Activated CD4-positive, alpha-beta T cell treated with anti-CD3 and anti-CD28 coated beads for 1 hour (primary cell): ENCODE measurements around the gene TMEM87B.
"Not testable (repeated sequence)": the region's sequence is repeated elsewhere in the genome, so short reads cannot be mapped to it uniquely, and the experiment has no call there.

Experiments
- DNase-seq: peaks from one replicate; pipeline ENCODE4 v3.0.0-alpha.2; 2020

TMEM87B gene

DNA sequence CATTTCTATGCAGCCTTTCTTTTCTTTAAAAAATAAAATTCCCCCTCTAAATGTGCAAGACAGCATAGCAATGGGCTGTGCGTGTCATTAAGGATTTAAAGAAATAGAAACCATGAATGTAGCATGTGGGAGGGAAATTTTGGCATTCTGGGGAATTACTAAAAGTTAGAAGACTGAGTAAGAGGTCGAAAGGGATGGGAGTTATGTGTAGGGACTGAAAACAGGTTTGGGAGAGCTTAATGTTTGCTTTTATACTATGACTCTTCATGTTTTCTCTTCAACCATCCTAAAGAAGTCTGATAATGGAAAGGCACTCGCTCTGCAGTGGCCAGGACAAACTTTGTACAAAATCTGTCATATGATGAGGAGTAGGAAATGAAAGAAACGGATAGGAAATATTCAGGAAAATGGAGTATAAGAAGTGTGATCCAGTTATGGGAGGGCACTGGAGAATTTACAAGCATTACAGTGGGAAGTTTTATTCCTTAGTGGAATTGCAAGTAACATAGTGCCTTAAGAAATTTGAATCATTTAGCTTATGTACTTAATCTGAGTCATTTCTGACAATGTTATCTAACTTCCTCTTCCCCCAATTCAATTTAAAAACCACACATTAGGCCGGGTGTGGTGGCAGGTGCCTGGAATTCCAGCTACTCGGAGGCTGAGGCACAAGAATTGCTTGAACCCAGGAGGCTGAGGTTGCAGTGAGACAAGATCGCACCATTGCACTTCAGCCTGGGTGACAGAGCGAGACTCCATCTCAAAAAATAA, 20.6 kb downstream of the TMEM87B start:
- DNase-seq, result no peak

DNA sequence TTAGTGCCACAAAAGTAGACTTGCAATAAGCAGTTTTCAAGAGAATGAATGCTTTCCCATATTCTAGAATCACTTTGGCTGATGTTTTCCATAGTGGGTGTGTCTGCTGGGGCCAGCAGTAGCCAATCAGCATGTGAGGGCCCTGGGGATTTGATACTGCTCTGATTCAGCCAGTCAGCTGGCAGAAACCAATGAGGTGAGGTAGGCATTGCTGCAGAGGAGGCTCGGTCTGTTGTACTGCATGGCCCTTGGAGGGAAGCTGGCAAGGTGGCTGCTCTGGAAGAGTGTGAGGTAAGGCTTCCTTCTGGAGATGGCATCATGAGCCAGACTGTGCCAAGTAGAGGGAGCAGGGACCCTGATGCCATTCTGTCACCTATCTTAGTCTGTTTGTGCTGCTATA, 22.7 kb downstream of the TMEM87B start:
- no peak for DNase-seq

DNA sequence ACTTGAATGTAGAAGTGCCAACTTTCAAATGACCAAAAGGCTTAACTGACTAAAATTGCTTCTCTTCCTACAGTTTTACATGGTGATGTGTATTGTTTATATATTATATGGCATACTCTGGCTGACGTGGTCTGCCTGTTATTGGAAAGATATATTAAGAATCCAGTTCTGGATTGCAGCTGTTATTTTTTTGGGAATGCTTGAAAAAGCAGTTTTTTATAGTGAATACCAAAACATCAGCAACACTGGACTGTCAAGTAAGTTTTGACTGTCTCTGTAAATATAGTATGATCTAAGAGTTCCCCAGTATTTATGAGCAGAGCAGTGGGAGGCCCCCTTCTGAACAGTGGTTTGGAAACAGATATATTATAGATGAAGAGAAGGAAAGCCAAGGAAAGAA, 26.2 kb downstream of the TMEM87B start:
- DNase-seq, result no peak

DNA sequence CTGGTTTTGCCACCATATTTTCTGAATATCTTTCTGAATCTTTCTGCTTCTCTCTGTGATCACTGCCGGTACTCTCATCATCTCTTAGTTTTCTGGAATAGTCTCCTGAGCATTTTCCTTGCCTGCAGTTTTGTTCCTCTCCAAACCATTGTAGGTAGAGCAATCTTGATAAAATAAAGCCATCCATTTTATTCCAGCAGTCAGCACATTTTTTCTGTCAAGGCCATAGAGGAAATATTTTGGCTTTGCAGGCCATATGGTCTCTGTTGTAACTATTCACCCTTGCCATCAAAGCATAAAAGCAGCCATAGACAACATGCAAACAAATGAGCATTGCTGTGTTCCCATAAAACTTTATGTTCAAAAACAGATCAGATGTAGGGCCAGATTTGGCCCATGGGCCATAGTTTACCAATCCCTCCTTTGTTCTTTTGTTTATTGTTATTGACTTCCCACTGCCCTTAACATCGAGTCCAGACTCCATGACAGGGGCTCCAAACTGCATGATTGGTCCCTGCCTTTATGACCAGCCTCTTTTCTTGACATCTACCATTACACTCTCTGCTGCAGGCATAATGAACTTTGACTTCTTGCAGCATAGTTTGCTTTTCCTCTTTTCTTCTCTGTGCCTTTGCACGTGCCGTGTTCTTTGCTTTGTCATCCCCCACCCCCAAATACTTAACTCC, 29.8 kb downstream of the TMEM87B start:
- DNase-seq, result no peak

- DNase-seq, result no peak
Observed at GRCh38 chr2:112085375-112085730, 30.3 kb downstream of the TMEM87B start.

DNA sequence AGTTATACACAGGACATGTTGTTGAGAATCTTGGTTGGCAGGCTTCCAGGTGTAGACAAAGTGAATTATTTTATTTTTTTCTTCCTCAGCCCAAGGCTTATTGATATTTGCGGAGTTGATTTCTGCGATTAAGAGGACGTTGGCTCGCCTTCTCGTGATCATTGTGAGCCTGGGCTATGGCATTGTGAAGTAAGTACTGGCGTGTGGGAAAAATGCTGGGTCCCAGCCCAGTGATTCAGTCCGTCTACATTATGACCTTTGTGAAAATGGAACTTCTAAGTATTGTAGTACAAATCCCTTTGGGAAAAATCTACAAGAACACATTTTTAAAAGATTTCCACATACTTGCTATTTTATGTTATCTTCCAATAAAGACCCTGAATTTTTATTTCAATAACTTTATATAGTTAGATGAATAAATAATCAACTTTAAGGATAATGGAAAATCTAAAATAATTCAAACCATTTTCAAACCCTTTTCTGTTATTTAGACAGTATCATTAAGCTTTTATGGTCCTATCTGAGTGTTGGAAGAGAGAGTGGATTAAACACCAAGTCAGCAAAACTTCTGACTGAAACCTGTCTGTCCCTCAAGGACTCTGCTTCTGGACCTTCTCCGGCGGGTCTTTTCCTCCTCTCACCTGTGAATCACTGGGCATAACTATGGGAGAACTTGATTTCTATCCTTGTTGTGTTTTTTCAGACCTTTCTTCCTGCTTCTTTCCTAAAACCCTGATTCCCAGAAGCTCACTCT, 31.0 kb downstream of the TMEM87B start:
- DNase-seq, result no peak

DNA sequence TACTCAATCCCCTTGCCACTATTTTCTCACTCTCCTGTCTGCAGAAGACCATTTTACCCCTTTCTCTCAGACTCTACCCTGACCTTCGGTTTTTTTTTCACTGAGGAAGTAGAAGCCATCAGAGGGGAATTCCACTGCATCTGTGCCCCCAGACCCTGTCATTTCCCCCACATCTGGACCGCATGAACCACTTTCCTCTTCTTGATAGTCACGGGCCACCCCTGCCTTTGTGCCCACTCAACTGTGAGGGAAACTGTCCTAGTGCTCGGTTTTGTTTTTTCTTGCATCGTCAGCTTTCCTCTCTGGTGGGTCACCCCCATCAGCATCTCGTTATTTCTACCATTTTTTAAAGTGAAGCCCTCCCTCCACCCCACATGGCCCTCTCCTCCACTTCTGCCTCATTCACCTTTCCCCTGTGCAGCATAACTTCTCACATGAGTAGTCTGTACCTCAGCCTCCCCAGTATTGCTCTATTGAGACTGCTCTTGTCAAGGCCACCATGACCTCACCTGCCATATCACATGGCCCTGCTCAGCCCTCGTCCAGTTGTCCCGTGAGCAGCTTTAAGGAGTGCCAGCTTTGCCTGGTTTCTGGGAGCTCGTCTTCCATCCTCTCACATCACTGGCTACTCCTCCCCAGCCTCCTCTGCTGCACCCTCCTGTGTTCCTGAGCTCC, 32.4 kb downstream of the TMEM87B start:
- DNase-seq, result no peak

- no peak for DNase-seq
Observed at GRCh38 chr2:112089375-112089774, 34.3 kb downstream of the TMEM87B start.

DNA sequence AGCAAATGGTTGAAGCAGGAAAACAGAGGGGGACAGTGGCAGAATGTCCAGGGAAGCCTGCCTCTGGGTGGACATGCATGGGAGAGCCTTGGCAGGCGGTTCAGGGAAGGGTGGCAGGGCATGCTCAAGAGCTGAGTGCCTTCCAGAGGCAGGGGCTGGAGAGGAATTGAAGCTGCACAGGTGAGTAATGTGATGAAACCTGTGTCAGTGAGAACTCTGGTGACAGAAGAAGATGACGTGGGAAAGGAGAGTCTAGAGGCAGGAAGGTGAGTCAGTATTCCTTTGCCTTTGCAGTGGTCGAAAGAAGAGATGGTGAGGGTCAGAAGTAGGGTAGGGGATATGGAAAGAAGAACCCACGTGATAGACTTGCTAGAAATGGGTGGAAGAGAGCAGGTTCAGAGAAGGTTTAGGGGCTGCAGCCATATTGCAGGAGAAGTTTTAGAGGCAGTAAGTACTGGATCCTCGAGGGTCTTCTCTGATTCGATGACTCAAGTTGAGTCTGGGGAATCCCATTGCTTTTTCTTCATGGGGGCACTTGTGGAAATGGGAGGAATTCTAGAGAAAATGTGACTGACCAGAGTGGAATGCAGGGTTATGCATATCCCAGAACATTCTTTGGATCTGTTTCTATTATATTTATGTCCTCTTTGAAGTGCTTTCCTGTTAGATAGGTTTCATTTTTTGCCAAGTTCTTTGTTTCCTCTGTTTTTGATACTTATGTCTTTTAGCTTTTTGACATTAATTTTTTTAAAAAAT, 37.4 kb downstream of the TMEM87B start:
- DNase-seq, result no peak

DNA sequence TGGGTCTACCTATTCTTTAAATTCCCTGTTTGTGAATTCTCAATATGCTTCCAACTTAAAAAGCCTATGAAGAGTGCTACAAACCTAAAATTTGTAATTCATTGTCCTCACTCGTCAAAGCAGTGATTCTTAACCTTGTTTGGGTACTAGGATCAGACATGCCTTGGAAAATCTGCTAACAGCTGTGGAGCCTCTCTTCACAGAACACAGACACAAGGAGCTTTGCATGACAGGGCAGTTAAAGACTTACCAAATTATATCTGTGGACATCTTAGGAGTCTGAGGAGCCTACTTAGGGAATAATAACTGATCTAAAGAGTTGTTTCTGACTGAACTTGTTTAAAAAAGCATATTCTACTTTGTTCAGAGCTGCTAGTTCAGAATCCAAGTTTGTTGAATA, 38.1 kb downstream of the TMEM87B start:
- DNase-seq, result no peak

DNA sequence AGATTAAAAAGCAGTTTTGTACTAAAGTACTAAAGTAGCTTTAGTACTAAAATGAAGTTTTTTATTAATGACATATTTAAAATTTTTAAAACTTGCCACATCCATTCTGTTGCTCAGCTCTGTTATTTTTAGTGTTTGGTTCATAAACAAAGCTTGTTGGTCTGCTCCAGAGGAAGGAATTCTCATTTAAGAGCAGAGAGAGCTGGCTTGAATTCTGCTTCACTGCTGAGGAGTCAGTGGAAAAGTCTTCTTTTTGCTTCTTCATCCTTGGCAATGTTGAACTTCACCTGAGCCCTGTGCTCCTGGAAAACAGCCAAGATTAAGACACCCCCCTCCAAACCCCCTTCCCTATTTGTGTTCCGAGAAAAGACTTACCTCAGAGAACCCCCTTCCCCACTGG, 40.6 kb downstream of the TMEM87B start:
- no peak for DNase-seq

GRCh38 chr2:112096098-112096497, 41.0 kb downstream of the TMEM87B start:
- no peak for DNase-seq

DNA sequence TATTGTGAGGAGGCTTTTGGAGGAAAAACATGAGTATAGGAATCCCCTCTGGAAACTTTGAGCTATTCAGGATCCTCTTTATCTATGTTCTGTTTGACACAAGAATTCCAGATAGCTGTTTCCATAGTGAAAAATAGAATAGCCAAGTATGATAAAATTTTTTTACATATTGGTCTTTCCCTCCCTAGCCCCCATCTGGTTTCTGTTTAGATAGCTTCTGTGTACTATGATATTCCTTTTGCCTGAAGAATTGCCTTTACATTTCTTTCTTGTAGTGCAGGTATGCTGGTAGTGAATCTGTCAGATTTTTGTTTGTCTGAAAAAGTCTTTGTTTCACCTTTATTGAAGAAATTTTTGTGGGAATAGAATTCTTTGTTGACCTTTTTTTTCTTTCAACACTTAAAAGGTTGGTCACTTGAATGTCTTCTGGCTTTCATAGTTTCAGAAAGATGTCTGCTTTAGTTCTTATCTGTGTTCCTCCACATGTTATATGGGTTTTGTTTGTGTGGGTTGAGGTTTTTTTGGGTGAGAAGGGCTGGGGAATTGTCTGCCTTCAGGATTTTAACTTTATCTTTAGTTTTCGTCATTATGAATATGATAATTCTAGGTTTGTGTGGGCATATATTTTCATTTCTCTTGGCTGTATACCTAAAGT, 53.2 kb downstream of the TMEM87B start:
- DNase-seq, result no peak

- no peak for DNase-seq
Observed at GRCh38 chr2:112109278-112109677, 54.2 kb downstream of the TMEM87B start.

GRCh38 chr2:112110966-112111365, 55.9 kb downstream of the TMEM87B start:
- no peak for DNase-seq

GRCh38 chr2:112113354-112113753, 58.3 kb downstream of the TMEM87B start:
- not testable (repeated sequence) for DNase-seq

DNA sequence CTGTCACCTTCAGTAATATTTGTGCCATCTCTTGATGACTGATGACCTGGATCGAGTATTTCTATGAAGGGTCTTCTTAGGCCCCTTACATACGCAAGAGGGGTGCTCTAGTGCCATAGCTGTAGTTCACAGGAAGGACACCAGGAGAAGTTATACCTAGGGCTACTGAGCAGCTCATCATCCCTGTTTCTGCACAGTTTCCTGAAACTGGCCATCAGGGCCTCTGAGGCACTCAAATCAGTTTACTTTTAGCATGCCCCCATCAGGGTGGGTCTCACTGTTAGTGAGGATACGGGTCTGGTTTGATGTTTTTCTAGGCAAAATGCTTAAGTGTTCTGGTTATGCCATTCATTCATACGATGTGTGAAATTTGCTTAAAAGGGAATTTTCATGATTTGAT, 63.1 kb downstream of the TMEM87B start:
- no peak for DNase-seq

DNA sequence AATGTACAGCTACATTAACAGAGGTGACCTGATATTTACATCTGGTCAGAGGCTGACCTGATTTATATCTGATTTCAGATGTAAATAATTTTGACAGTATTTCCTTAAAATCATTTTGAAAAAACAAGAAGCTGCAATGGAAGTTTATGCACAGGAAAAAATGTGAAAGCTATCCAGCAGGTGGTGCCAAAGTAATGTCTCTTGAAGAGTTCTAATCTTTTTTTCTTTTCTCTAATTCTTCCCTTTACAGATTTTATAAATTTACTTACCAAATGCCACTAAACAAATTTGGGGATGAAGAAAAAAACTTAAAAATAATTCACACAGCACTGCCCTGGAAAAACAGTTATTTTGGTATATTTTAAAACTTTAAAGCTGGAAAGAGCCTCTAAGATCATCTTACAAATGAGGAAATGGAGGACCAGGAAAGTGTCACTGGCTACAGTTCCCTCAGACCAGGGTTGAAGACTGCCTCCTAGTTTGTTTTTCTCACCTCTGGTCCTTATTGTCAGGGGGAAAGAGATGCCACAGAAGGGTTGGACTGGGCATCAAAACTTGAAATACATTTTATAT, 66.7 kb downstream of the TMEM87B start:
- no peak for DNase-seq

- DNase-seq, result no peak
Observed at GRCh38 chr2:112129060-112129459, 74.0 kb downstream of the TMEM87B start.

DNA sequence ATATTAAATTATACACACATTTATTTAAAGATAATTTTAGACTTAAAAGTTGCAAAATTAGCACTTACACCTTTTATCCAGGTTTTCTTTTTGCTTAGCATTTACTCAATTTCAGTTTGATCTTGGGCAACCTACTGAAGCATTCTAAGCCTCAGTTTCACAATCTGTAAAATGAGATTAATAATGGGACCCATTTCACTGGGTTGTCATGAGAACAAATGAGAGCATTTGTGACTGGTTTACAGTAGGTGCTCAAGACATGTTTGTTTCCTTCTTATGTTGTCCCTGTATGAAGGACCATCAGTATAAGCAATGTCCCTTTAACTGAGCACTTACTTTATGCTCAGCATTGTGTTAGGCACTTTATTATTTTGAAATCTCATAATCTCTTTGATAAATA, 78.3 kb downstream of the TMEM87B start:
- no peak for DNase-seq

GRCh38 chr2:112134120-112134519, 79.1 kb downstream of the TMEM87B start:
- no peak for DNase-seq

DNA sequence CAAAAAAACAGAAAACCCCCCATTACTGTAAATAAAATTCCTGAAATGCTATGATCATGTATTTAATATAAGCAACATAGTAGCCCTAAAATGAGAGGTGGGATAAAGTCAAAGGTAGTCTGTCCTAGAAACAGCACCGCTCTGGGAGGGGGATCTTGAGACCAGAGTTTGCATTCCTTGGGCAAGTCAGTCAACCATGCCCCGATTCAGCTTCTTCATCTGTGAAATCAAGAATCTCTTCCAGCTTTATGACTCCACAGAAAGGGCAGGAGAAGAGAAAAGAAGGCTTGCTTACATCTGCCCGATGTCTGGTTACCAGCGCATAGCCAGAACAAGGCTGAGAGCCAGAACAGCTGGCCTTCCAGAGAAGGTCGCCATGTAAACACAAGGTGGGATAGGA, 81.0 kb downstream of the TMEM87B start:
- no peak for DNase-seq
